GM19043 (cell line): ENCODE results near the gene JMJD4.

Experiments
- ATAC-seq: cut with Tn5 transposase; IDR thresholded peaks from one replicate; pipeline ENCODE4 v1.9.1; 2021; ENCODE audit warnings: low read depth; ENCODE audit not compliant: unreplicated experiment

JMJD4 gene

GRCh38 chr1:227769047-227769935 is 34.2 kb upstream of the JMJD4 start:
- ATAC-seq, result no peak

DNA sequence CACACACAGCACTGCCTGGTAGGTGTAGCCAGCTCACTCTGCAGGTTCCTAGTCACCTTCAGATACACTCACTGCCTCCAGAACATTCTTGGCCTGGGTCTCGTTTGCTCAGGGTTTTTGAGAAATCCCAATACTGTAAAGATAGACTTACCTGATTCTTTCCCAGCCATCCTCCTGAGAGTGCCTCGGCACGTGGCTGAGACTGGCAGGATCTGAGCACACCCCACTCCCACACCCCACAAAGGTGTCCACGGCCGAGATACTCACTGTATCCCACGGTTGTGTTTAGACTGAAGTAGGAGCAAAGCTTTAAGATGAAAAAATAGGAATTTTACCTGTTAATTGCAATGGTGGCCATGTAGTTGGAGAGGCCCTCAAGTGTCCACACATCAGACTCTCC is 33.5 kb upstream of the JMJD4 start:
- ATAC-seq, result no peak

DNA sequence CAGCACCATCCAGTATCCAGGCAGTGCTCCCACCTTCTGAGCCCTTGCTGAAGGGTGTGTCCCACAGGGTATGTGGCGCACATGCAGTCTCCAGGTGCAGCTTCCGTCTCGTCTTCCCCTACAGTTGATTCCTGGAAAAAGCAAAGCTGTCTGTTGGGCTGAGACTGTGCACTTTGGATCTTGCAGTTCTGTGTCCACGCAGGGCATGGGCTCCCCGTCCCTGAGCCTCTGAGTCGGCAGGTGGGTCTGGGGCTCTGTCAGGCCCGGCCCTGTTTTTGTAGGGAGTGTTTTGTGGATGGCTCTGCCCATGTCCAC is 33.0 kb upstream of the JMJD4 start:
- no peak for ATAC-seq

GRCh38 chr1:227767401-227768124 is 32.5 kb upstream of the JMJD4 start:
- ATAC-seq, result no peak

DNA sequence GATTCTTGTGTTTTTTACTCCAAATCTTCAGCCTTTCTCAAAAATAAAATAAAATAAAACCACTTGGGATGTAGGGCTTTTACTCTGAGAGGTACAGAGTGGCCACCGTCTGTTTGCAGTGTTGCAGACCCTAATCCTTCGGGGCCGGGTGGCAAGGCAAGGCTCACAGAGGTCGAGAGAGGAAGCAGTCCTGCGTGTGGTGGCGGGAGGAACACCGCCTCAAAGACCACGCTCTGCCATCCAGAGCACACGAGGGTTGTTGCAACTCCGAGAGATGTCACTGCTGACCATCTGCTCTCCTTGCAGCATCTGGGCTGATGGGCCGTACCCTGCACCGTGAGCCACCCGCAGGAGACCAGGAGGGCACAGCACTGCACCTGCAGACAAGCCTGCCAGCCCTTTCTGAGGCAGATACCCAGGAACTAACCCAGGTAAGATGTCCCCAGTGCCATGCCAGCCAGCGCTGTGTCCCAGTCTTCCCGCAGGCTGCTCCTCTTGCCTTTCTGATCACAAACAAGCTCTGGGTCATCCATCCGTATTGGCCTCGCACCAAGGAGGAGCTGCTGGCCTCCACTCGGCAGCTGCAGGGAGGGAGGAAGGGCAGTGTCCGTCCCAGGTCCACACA is 31.7 kb upstream of the JMJD4 start:
- ATAC-seq, result no peak

DNA sequence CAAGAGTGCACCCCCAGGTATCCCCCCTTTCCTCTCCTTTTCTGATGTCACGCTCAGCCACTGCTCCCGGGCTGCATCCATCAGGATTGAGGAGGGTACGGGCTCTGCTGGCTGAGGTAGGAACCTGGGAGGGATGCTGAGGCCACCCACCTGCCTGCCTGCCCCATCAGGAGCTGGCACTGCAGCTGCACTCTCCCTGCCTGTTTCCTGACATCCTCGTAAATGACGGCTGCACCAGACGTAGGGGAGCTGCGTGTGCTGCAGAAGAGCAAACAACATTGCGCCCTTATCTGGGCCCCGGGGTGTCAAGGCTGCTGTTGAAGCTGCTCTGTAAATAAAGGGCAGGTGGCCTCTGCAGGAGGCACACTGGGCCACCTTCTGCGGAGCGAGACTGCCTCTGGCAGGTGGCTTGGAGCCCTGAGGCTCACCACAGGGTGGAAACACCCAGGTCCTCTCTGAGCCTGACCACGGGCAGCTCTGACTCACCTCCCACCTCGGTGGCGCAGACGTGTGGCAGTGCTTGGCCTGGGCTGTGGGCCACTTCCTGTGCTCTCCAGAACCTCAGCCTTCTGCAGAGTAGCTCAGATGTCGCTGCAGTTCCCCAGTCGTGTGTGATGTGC is 31.0 kb upstream of the JMJD4 start:
- peak; percentile 53 for ATAC-seq

- no peak for ATAC-seq
These were observed 30.3 kb upstream of the JMJD4 start for GRCh38 chr1:227765261-227766014.

- ATAC-seq, result no peak
These were observed 28.9 kb upstream of the JMJD4 start for GRCh38 chr1:227764019-227764391.

DNA sequence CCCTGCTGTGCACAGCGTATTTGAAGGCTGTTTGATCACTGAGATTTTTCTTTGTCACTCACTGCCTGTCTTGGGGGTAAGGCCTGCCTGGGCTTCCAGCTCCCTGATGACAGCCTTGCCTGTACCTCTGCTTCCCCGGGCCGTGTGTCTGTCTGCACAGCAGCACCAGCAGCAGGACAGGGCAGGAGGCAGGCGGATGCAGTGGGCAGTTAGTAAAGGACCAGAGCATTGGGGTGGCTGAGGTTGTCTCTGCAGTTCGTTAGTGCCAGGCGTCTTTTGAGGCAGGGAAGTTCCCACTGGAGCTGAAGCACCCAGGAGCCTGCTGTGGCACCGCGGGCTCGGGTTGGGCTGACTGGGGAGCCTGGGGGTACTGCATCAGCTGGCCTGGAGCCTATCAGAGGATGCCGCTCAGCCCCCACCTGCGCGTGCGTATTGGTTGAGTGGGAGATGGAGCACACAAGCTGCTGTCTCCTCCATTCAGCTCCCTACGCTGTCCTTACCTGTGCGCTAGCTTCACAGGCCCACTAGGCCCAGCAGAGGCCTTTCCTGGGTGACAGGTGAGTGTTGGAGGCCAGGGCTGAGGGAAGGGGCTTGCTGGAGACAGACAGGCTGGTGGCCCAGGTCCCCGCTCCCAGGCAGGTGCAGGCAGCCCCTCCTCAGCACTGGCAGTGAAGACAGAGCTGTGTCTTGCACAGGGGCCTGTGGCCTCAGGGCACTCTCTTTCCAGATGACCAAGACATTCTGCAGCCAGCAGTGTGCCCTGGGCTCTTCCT is 28.3 kb upstream of the JMJD4 start:
- no peak for ATAC-seq

GRCh38 chr1:227762231-227762911 is 27.3 kb upstream of the JMJD4 start:
- ATAC-seq, result peak; percentile 65

DNA sequence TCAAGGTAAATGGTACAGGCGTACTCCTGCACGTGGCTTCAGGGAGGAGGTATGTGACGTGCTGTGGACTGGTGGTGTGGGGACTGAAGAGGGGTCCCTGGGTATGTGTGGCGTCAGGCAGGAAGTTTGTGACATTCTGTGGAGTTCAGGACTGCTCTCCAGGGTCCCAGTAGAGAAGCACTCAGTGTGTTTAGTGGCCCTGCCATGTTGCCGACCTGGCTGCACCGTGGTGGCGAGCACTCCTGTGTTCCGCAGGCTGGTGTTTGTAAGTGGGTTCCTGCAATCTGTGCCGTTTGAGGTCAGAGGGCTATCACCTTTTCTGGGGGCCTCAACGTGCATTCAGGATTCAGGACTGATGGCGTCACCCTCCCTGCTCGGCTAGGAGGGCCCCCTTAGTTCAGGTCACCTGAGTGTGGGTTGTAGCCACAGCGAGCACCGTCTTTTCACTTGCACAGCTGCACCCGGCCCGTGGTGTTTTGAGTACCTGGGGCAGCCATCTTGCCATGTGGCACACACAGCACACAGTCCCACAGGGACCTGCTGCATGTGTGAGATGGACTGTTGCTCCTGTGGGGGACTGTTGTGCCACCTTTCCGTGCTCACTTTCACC is 26.6 kb upstream of the JMJD4 start:
- no peak for ATAC-seq

DNA sequence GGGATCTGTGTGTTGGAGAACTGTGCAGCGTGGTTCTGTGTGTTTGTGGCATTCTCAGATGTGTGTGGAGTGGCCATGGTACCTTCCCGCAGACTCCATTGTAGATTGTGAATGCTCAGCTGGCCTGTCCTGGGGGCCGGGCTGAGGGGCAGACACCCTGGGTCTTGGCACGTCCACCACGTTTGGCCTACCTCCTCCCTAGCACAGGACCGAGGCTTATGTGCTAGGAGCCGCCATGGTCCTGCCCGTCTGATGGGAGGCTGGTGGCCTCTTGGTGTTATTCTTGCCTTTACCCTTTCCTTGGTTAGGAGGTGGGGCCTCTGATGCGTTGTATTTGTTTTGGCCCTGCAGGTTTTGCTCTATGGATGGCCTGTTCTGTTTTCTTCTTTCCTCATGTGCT is 25.3 kb upstream of the JMJD4 start:
- no peak for ATAC-seq

- ATAC-seq, result no peak
These were observed 24.5 kb upstream of the JMJD4 start for GRCh38 chr1:227759341-227760300.

DNA sequence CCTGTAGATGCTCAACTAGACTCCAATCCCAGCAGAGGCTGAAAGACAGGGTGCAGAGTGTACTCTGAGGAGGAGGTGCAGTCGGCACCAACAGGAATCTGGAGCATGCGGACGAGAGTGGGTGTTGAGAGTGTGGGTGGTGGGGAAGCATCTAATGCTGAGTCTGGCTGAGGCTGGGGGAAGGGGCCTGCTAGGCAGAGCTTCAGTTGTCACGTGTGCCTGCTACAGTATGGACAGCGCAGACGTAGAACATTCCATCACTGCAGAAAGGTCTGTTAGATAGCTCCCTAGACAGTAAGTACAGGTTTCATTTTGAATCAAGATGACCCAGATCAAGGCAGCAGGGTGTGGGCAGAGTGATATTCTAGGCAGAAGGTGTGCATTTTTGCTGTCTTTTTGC is 23.3 kb upstream of the JMJD4 start:
- no peak for ATAC-seq

GRCh38 chr1:227757781-227758180 is 22.7 kb upstream of the JMJD4 start:
- no peak for ATAC-seq

- no peak for ATAC-seq
These were observed 21.3 kb upstream of the JMJD4 start for GRCh38 chr1:227756172-227756959.

DNA sequence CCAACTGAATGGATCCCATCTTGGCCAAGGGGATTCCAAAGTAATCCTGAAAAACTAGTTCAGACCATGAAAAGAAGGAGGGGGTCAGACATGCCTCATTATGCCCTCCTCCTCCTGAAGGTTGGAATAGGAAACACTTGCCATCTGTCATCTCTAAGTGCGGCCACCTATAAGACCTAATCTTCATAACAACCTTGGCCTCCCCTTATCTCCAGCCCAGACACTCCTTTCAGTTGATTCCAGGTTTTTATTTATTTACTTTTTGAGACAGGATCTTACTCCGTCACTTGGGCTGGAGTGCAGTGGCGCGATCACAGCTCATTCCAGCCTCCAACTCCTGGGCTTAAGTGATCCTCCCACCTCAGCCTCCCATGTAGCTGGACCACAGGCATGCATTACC is 19.9 kb upstream of the JMJD4 start:
- ATAC-seq, result no peak
